Stimulated activated CD8-positive, alpha-beta memory T cell treated with anti-CD3 and anti-CD28 coated beads, Interleukin-12 subunit alpha, Interleukin-12 subunit beta, amount 100 ng/mL, for 24 hours (primary cell): ENCODE data around the gene KATNIP.

ENCODE experiments used
- DNase-seq: peaks from one replicate; pipeline ENCODE4 v3.0.0-alpha.2; 2020; ENCODE audit errors: extremely low read depth

Gene KATNIP

DNA sequence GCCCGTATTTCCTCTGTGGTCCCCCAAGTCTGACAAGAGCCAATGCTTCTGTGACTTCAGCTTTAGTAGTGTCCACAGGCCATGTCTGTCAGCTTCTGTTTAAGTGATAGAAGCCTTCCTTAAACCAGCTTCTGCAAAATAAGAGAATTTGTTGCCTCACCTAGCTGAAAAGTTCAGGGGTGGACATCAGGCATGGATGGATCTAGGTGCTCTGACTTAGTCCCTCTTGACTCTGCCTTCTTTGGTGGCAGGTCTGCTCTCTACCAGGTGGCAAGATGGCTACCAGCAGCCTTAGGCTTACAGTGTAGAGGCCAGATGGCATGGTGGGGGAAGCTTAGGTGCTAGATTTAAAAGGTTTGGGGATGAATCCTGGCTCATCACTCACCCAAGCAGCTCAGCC is 33.7 kb downstream of the KATNIP start:
- DNase-seq: no peak

DNA sequence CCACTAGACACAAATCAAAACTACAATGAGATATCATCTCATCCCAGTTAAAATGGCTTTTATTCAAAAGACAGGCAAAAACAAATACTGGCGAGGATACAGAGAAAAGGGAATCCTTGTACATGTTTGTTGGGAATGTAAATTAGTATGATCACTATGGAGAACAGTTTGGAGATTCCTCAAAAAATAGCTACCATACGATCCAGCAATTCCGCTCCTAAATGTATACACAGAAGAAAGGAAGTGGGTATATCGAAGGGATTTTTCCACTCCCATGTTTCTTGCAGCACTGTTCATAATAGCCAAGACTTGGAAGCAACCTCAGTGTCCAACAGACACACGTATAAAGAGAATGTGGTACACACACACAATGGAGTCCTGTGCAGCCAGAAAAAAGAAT is 35.3 kb downstream of the KATNIP start:
- DNase-seq: no peak

DNA sequence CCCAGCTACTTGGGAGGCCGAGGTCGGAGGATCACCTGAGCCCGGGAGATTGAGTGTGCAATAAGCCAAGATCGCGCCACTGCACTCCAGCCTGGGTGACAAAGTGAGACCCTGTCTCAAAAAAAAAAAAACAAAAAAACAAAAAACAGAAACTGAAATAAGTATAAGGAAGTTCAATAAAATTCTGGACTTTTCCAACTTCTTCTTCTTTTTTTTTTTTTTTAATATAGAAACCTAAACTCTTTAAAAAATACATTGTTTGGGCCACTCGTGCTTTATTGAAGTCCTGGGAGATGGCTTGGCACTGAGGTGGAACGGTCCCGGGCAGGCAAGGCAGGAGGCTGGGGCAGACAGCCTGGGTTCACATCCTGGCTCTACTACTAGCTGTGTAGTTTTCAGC is 36.8 kb downstream of the KATNIP start:
- DNase-seq: no peak

- no peak for DNase-seq
These were observed 38.1 kb downstream of the KATNIP start for GRCh38 chr16:27588057-27588456.

DNA sequence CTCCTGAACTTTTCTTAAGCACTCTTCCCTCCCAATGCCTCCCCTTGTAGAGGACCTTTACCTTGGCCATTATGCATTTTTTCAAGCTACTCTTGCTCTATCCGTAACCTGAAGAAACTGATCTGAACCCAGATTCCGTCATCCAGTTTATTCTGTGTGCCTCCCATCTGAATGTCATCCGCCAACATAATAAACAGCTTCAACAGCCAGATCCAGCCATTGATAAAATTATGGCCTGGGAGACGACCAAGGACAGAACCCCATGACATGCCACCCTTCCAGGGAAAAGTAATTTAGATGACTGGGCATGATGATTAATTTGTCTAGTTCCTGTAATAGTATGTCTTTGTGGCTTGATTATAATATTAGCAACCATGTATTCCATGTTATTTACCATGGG is 41.9 kb downstream of the KATNIP start:
- no peak for DNase-seq

DNA sequence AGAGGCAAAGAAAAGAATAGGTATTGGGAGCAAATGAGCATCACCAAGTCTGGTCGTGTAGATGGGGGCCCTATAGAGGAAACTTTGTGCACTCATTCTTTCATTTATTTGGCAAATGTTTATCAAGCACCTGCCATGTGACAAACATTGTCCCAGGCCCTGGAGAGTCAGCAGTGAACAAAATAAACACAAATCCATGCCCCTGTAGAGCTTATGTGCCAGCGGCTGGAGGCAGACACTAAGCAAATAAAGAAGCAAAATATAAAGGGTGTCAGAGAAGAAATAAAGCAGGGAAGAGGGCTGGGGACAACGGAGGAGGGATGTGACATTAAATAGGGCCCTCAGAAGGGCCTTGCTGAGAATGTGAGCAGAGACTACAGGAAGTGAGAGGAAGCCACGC is 45.5 kb downstream of the KATNIP start:
- DNase-seq: no peak

- DNase-seq: no peak
These were observed 46.0 kb downstream of the KATNIP start for GRCh38 chr16:27595993-27596392.

GRCh38 chr16:27596411-27596810 is 46.5 kb downstream of the KATNIP start:
- no peak for DNase-seq

DNA sequence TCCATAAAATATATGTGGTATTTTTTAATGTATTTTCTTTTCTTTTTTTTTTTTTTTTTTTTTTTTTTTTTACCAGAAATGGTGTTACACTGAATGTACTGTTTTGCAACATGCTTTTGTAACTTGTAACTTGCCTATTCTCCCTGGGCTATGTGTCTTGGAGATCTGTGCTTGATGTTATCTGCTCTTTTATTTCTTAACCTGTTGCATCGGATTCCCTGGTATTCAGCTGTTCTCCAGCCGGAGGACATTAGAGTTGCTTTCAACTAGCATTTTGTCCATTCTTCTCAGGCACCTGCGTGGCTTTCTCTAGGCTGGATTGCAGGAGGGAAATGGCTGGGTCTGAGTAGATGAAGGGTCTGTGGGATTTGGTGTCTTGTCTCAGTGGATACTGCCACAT is 47.4 kb downstream of the KATNIP start:
- DNase-seq: no peak

GRCh38 chr16:27598220-27598619 is 48.3 kb downstream of the KATNIP start:
- DNase-seq: no peak

DNA sequence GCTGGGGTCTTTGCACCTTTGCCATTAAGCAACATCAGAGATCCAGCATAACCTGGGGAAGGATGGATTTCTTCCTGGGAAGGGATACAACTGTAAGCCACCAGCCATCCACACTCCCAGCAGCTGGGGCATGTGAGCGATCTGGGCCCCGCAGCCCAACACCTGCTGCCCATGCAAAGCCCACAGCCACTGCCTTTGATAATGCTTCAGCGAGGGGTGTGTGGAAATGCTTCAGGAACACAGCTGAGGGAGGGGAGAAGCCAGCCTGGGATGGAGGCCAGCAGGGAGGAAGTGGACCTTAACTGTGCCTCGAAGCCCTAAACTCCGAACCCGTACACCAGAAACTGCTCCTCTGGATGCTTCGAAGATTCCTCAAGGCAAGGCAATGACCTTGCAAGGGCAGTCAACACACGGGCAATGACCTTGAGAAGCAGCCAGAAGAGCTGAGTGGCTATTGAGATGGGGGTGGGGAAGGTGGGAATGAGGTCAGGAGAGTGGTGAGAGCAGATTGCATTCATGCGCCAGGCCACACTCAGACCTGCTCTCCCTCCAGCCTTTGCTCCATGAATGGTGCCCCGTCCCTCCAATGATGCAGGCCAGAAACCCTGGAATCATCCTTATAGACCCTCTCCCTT is 49.1 kb downstream of the KATNIP start:
- no peak for DNase-seq

GRCh38 chr16:27599606-27600005 is 49.7 kb downstream of the KATNIP start:
- no peak for DNase-seq
